ENCODE results near the gene DEFB129.

Gene DEFB129

GRCh38 chr20:208942-209566, 18.0 kb upstream of the DEFB129 start:
- H3K4me3 ChIP-seq (ENCODE audit: low read depth, low read length) = no peak overlapping the region
- in situ Hi-C loops (cut with HindIII; ENCODE audit: low sequenced_read_pairs) = no loop called here
- peak; percentile 61 for DNase-seq (ENCODE audit: low read depth, low spot score)
- TF ChIP-seq, protein P1, sequence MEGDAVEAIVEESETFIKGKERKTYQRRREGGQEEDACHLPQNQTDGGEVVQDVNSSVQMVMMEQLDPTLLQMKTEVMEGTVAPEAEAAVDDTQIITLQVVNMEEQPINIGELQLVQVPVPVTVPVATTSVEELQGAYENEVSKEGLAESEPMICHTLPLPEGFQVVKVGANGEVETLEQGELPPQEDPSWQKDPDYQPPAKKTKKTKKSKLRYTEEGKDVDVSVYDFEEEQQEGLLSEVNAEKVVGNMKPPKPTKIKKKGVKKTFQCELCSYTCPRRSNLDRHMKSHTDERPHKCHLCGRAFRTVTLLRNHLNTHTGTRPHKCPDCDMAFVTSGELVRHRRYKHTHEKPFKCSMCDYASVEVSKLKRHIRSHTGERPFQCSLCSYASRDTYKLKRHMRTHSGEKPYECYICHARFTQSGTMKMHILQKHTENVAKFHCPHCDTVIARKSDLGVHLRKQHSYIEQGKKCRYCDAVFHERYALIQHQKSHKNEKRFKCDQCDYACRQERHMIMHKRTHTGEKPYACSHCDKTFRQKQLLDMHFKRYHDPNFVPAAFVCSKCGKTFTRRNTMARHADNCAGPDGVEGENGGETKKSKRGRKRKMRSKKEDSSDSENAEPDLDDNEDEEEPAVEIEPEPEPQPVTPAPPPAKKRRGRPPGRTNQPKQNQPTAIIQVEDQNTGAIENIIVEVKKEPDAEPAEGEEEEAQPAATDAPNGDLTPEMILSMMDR (IDR thresholded peaks at IDR 0.05; ENCODE audit: low read depth, low read length) = peak; percentile 67

DNA sequence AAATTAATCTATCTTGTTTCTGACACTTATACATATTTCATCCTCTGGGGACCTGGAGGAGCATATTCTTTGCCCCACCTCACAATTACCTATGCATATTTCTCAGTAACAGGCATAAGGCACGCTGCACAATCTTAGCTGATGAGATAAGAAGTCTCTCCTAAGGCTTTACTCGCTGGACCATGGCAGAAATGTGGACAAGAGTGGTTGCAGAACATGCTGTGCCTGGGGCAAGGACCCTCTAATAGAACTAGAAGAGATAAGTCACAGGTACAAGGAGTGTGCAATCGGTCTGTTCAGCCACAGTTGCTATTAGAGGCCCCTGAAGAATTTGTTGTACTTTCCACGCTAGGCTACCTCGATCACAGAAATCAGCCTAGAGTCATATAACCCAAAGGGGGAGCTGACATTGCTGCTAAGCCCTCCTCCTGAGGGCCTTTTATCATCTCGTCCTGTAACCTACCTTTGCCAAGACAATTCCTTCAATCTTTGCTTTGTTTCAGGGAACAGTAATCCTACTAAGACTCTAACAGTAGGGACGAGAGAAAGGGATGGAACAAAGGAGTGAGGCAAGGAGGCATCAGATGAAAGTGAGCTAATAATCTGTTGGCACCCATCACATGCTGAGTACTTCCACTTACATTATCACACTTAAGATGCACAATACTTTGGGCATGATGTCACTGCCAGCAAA, 16.1 kb upstream of the DEFB129 start:
- TF ChIP-seq, protein P1 (IDR thresholded peaks at IDR 0.05; ENCODE audit: low read depth, low read length) = no peak
- no peak overlapping the region for H3K4me3 ChIP-seq (ENCODE audit: low read depth, low read length)
- no peak for DNase-seq (ENCODE audit: low read depth, low spot score)
- in situ Hi-C loops (cut with HindIII; ENCODE audit: low sequenced_read_pairs) = no loop called here

DNA sequence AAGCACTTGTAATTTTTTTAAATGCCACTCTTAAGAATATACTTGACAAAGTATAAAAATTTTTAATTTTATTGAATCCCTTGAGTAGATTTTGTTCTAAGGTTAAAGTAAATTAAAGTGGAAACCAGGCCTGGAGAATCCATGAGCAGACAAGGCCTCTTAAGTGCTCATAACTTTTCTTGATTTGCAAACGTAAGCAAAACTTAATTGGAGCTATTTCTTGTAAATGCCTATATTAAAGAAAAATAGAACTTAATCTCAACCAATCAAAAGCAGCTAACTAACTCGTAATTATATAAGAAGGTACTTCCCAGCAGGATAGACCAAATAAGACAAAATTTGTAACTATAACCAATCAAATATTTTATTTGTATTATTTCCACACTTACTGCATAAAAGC, 12.7 kb upstream of the DEFB129 start:
- H3K4me3 ChIP-seq (ENCODE audit: low read depth, low read length) = no peak overlapping the region
- TF ChIP-seq, protein P1 (IDR thresholded peaks at IDR 0.05; ENCODE audit: low read depth, low read length) = no peak
- DNase-seq (ENCODE audit: low read depth, low spot score) = no peak
- in situ Hi-C loops (cut with HindIII; ENCODE audit: low sequenced_read_pairs) = no loop called here

GRCh38 chr20:215796-216195, 11.3 kb upstream of the DEFB129 start:
- in situ Hi-C loops (cut with HindIII; ENCODE audit: low sequenced_read_pairs) = no loop called here
- DNase-seq (ENCODE audit: low read depth, low spot score) = no peak
- no peak overlapping the region for H3K4me3 ChIP-seq (ENCODE audit: low read depth, low read length)
- TF ChIP-seq, protein P1 (IDR thresholded peaks at IDR 0.05; ENCODE audit: low read depth, low read length) = no peak

- TF ChIP-seq, protein P1 (IDR thresholded peaks at IDR 0.05; ENCODE audit: low read depth, low read length) = no peak
- in situ Hi-C loops (cut with HindIII; ENCODE audit: low sequenced_read_pairs) = no loop called here
- no peak overlapping the region for H3K4me3 ChIP-seq (ENCODE audit: low read depth, low read length)
- DNase-seq (ENCODE audit: low read depth, low spot score) = no peak
Measured at GRCh38 chr20:217266-217665, 9.8 kb upstream of the DEFB129 start.

GRCh38 chr20:219290-220115, 7.6 kb upstream of the DEFB129 start:
- in situ Hi-C loops (cut with HindIII; ENCODE audit: low sequenced_read_pairs) = no loop called here
- no peak for DNase-seq (ENCODE audit: low read depth, low spot score)
- H3K4me3 ChIP-seq (ENCODE audit: low read depth, low read length) = no peak overlapping the region
- TF ChIP-seq, protein P1 (IDR thresholded peaks at IDR 0.05; ENCODE audit: low read depth, low read length) = peak; percentile 15
